ENCODE data around the gene FAM110D. TPM values are rescaled to one million over a fixed set of nuclear protein-coding genes. Genes with fewer than 3 reads are reported as not detected.

FAM110D gene
- total RNA-seq, 1 experiment from 2014 or later = not detected

- no peak for DNase-seq (ENCODE audit: low read depth)
These were observed 29.1 kb upstream of the FAM110D start for GRCh38 chr1:26129778-26130177.

- DNase-seq (ENCODE audit: low read depth) = no peak
These were observed 28.2 kb upstream of the FAM110D start for GRCh38 chr1:26130695-26131094.

- peak; percentile 24 for DNase-seq (ENCODE audit: low read depth)
These were observed 26.6 kb upstream of the FAM110D start for GRCh38 chr1:26132128-26132833.

GRCh38 chr1:26132834-26133167, 26.1 kb upstream of the FAM110D start:
- no peak for DNase-seq (ENCODE audit: low read depth)

GRCh38 chr1:26134466-26134865, 24.4 kb upstream of the FAM110D start:
- DNase-seq (ENCODE audit: low read depth) = no peak

GRCh38 chr1:26138974-26139558, 19.8 kb upstream of the FAM110D start:
- no peak for DNase-seq (ENCODE audit: low read depth)

GRCh38 chr1:26142159-26142558, 16.7 kb upstream of the FAM110D start:
- no peak for DNase-seq (ENCODE audit: low read depth)

- DNase-seq (ENCODE audit: low read depth) = peak; percentile 61
These were observed 13.6 kb upstream of the FAM110D start for GRCh38 chr1:26145041-26145959.

- no peak for DNase-seq (ENCODE audit: low read depth)
These were observed 13.0 kb upstream of the FAM110D start for GRCh38 chr1:26145960-26146294.

GRCh38 chr1:26148887-26149286, 10.0 kb upstream of the FAM110D start:
- no peak for DNase-seq (ENCODE audit: low read depth)

GRCh38 chr1:26153966-26154532, 4.8 kb upstream of the FAM110D start:
- no peak for DNase-seq (ENCODE audit: low read depth)

GRCh38 chr1:26154750-26155149, 4.1 kb upstream of the FAM110D start:
- no peak for DNase-seq (ENCODE audit: low read depth)

- DNase-seq (ENCODE audit: low read depth) = no peak
These were observed 3.3 kb upstream of the FAM110D start for GRCh38 chr1:26155370-26156284.

- DNase-seq (ENCODE audit: low read depth) = no peak
These were observed 2.4 kb upstream of the FAM110D start for GRCh38 chr1:26156285-26157038.

GRCh38 chr1:26158271-26158907, 490 bp upstream of the FAM110D start:
- DNase-seq (ENCODE audit: low read depth) = no peak

- DNase-seq (ENCODE audit: low read depth) = no peak
These were observed 812 bp downstream of the FAM110D start for GRCh38 chr1:26159743-26160039.

- no peak for DNase-seq (ENCODE audit: low read depth)
These were observed 1.9 kb downstream of the FAM110D start for GRCh38 chr1:26160527-26161414.

- peak; percentile 24 for DNase-seq (ENCODE audit: low read depth)
These were observed 2.7 kb downstream of the FAM110D start for GRCh38 chr1:26161415-26162219.

Measured in LHCN-M2 (cell line).